ENCODE results near the gene EEF2KMT. TPM values are rescaled to one million over a fixed set of nuclear protein-coding genes. Genes with fewer than 3 reads are reported as not detected.

Gene EEF2KMT
- total RNA-seq, 4 donors from 2014 or later: 4.5 to 7.2 (median 6.5) TPM

DNA sequence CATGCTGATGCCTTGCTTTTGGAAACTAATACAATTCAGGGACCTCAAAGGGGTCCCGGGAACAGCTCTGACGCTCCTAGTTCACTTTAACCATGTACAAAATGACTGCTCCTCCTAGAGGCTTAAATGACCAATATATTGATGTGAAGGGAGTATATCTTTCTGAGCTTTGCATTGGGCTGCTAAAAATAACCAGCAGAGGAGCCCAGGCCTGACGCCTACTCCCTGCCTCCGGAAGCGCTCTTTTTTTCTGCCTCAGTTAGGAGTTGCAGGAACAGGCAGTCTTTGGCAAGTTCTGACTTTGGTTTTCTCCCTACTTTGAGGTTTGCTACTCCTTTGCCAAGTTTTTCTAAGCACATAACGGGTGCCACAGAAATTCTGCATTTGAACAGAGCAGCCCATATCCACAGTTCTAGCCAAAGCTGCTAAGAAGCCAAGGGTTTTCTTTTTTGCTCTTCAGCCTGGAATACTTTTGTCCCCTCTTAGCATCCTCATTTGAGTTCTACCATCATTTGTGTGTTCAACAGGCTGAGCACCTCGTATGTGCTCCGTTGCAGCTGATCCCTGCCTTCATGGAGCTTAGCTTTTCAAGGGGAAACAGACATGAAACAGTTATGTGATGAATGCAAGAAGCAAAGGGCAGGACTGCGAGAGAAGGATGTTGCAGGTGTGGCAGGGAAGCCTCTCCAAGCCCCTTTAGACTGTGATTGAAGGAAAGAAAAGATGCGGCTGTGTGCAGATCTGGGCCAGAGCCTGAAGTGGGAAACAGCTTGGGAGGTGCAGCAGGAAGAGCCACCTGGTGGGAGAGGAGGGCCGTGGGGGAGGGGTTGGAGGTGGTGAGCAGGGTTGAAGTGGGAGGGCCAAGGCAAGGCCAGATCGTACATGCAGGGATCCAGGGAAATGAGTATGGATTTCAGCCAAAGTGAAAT lies 61.1 kb downstream of the EEF2KMT start:
- in situ Hi-C loops (cut with MboI; ENCODE audit: low pct_ligation_motif_present in 1 of 4, low pct_unique_long_range_greater_than_20kb in 1 of 4, low sequenced_read_pairs in 3 of 4) (no loop called here), intact Hi-C loops (cut with DNase I; ENCODE audit: low total_unique reads) (no loop called here)
- Histone ChIP-seq H3K4me3 (no peak overlapping the region), H3K36me3 (no peaks in the 10 kb centered on the region), H3K4me1 (peaks cover 16 to 23% (median 19%) of the 10 kb centered on the region in 4 donors), H3K9me3 (no peaks in the 10 kb centered on the region), H3K27me3 (no peaks in the 10 kb centered on the region), H3K27ac (no peak overlapping the region)
- no peak for TF ChIP-seq POLR2A (IDR thresholded peaks at IDR 0.05)
- no peak for TF ChIP-seq POLR2AphosphoS5 (IDR thresholded peaks at IDR 0.05)
- TF ChIP-seq EP300 (IDR thresholded peaks at IDR 0.05; ENCODE audit: low read depth): no peak
- TF ChIP-seq, protein P1, sequence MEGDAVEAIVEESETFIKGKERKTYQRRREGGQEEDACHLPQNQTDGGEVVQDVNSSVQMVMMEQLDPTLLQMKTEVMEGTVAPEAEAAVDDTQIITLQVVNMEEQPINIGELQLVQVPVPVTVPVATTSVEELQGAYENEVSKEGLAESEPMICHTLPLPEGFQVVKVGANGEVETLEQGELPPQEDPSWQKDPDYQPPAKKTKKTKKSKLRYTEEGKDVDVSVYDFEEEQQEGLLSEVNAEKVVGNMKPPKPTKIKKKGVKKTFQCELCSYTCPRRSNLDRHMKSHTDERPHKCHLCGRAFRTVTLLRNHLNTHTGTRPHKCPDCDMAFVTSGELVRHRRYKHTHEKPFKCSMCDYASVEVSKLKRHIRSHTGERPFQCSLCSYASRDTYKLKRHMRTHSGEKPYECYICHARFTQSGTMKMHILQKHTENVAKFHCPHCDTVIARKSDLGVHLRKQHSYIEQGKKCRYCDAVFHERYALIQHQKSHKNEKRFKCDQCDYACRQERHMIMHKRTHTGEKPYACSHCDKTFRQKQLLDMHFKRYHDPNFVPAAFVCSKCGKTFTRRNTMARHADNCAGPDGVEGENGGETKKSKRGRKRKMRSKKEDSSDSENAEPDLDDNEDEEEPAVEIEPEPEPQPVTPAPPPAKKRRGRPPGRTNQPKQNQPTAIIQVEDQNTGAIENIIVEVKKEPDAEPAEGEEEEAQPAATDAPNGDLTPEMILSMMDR (IDR thresholded peaks at IDR 0.05): no peak
- 55 to 59% methylated on average over 6 to 12 of the region's 12 CpGs for WGBS, 2 donors (ENCODE audit: low coverage in 1 of 2)
- DNase-seq: no peak

DNA sequence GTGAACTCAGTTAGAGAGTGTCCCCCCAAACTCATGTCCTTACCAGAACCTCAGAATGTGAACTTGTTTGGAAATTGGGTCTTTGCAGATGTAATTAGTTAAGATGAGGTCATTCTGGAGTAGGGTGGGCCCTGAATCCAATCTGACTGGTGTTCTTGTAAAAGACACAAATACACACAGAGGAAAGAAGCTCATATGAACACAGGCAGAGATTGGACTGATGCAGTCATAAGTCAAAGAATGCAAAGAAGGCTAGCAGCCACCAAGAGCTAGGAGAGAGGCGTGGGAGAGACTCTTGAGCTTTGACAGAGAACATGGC lies 61.7 kb downstream of the EEF2KMT start:
- Histone ChIP-seq H3K9me3 (no peaks in the 10 kb centered on the region), H3K27ac (no peak overlapping the region), H3K27me3 (no peaks in the 10 kb centered on the region), H3K36me3 (no peaks in the 10 kb centered on the region), H3K4me3 (no peak overlapping the region), H3K4me1 (peaks cover 16 to 23% (median 19%) of the 10 kb centered on the region in 4 donors)
- no peak for DNase-seq
- intact Hi-C loops (cut with DNase I; ENCODE audit: low total_unique reads) (no loop called here), in situ Hi-C loops (cut with MboI; ENCODE audit: low pct_ligation_motif_present in 1 of 4, low pct_unique_long_range_greater_than_20kb in 1 of 4, low sequenced_read_pairs in 3 of 4) (no loop called here)
- WGBS, 2 donors (ENCODE audit: low coverage in 1 of 2): 76 to 83% methylated on average over 1 of the region's 1 CpG
- TF ChIP-seq EP300 (IDR thresholded peaks at IDR 0.05; ENCODE audit: low read depth) (no peak), POLR2AphosphoS5 (IDR thresholded peaks at IDR 0.05) (no peak)
- TF ChIP-seq, protein P1 (IDR thresholded peaks at IDR 0.05): no peak

Other genes starting within 250 kb of the EEF2KMT start
- 10 to 100 TPM; 13.5 to 28.8 (median 22.8) TPM for gene PPL, start 160.6 kb downstream of the EEF2KMT start, total RNA-seq
- gene SEC14L5, start 139.5 kb downstream of the EEF2KMT start, total RNA-seq: 1 to 10 TPM in 1 of 4 donors, under 1 TPM in 3; 0.32 to 6.2 (median 0.53) TPM
- gene NAGPA, start 63.9 kb downstream of the EEF2KMT start, total RNA-seq: 100 to 1,000 TPM in 1 of 4 donors, 10 to 100 TPM in 3; 42.6 to 250 (median 72.7) TPM
- 1 to 10 TPM in 2 of 4 donors, not detected in 2; 1.5 to 8.6 TPM for gene C16orf89, start 31.8 kb downstream of the EEF2KMT start, total RNA-seq
- gene ALG1, start 26.0 kb downstream of the EEF2KMT start, total RNA-seq: 100 to 1,000 TPM in 1 of 4 donors, 10 to 100 TPM in 3; 24.4 to 111 (median 41.6) TPM

All from transverse colon (tissue), 4 donors.